Upper lobe of right lung (tissue), 1 donor: ENCODE data around the gene FAS. TPM values are rescaled to one million over a fixed set of nuclear protein-coding genes. Genes with fewer than 3 reads are reported as not detected.

Experiments used
- ATAC-seq: fragments of 200-7000 bp; cut with Tn5 transposase; one replicate; pipeline ENCODE4 v1.9.1; 2020; ENCODE audit warnings: mild to moderate bottlenecking, moderate library complexity
- DNase-seq: peaks from one replicate; pipeline ENCODE4 v3.0.0-alpha.2; 2020
- H3K27ac ChIP-seq: fragments of 200-600 bp; one replicate; pipeline ENCODE4 v1.8.0; 2022
- H3K27me3 ChIP-seq: fragments of 200-600 bp; one replicate; pipeline ENCODE4 v1.8.0; 2022; ENCODE audit warnings: mild to moderate bottlenecking
- H3K36me3 ChIP-seq: fragments of 200-600 bp; one replicate; pipeline ENCODE4 v1.8.0; 2022
- H3K4me1 ChIP-seq: fragments of 200-600 bp; one replicate; pipeline ENCODE4 v1.8.0; 2022
- H3K4me3 ChIP-seq: fragments of 200-600 bp; one replicate; pipeline ENCODE4 v1.8.0; 2022; ENCODE audit warnings: mild to moderate bottlenecking
- H3K9me3 ChIP-seq: fragments of 200-600 bp; one replicate; pipeline ENCODE4 v1.8.0; 2022
- intact Hi-C: fragments of 100-400 bp; cut with DNase I; formaldehyde crosslinking; loops from one replicate; pipeline ENCODE4 v1.11.0; 2022
- total RNA-seq: library from RNA; stranded (reverse); fragmentation: NEBNext Ultra II Directional; extraction: Animal tissue kit (Norgen Biotek cat#: 25700); gene quantifications from one replicate; pipeline ENCODE4 v1.2.1, GENCODE V29; 2021
- TF ChIP-seq, protein P1 (sequence below): fragments of 200-600 bp; IDR thresholded peaks from one replicate; pipeline ENCODE4 v1.8.0; 2022; ENCODE audit warnings: antibody characterized with exemption
- donor health status: DM: no; HTN: yes; CAD: no; lungs with severe emphysema.

Gene FAS
- total RNA-seq, 1 donor from 2014 or later: 41.2 TPM

DNA sequence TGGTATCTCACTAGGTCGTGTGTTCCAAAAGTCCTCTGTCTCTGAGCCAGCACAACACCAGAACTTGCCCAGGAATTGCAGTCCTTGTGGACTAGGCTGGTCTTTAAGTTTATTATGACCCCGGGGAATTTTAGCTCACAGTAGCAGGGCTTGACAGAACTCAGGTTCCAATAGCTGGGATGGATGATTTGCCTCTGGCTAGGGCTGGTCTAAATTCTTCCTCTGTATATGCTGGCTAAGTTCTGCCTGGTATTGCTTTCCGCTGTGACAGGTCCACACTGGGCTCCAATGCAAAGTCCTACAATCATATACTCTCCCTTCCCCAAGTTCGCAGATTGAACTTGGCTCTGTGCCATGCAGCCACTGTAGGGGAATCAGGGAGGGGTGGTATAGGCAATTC, 52.5 kb downstream of the FAS start:
- no peak for ATAC-seq
- no peaks in the 10 kb centered on the region for H3K4me1 ChIP-seq

DNA sequence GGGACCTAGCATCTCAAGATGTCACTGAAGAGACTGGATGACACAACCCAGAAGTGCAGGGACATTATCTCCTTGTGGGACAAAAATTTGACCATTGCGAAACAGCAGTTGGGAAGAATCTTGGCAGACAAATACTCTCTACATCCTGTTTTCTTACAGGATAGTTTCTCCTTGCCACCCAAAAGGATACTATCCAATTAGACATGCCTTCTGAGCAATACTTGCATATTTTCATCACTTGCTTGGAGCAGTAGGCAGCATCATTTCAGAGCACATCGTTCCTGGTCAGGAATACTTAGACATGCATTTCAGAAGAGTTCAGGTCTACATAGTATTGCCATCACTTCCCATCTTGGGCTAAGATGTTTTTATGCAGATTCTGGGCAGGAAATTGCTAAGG, 56.8 kb downstream of the FAS start:
- Histone ChIP-seq H3K4me3 (no peak overlapping the region), H3K36me3 (no peaks in the 10 kb centered on the region), H3K27me3 (no peaks in the 10 kb centered on the region), H3K27ac (no peak overlapping the region), H3K9me3 (no peaks in the 10 kb centered on the region), H3K4me1 (no peaks in the 10 kb centered on the region)
- ATAC-seq (no peak), DNase-seq (no peak)
- intact Hi-C loops: no loop called here
- TF ChIP-seq, protein P1, sequence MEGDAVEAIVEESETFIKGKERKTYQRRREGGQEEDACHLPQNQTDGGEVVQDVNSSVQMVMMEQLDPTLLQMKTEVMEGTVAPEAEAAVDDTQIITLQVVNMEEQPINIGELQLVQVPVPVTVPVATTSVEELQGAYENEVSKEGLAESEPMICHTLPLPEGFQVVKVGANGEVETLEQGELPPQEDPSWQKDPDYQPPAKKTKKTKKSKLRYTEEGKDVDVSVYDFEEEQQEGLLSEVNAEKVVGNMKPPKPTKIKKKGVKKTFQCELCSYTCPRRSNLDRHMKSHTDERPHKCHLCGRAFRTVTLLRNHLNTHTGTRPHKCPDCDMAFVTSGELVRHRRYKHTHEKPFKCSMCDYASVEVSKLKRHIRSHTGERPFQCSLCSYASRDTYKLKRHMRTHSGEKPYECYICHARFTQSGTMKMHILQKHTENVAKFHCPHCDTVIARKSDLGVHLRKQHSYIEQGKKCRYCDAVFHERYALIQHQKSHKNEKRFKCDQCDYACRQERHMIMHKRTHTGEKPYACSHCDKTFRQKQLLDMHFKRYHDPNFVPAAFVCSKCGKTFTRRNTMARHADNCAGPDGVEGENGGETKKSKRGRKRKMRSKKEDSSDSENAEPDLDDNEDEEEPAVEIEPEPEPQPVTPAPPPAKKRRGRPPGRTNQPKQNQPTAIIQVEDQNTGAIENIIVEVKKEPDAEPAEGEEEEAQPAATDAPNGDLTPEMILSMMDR: no peak

More for the DNA sequence above, 52.5 kb downstream of the FAS start:
- no peaks in the 10 kb centered on the region for H3K9me3 ChIP-seq
- intact Hi-C loops: no loop called here
- H3K36me3 ChIP-seq: no peaks in the 10 kb centered on the region
- no peaks in the 10 kb centered on the region for H3K27me3 ChIP-seq
- no peak for DNase-seq
- no peak overlapping the region for H3K4me3 ChIP-seq
- TF ChIP-seq, protein P1: no peak
- H3K27ac ChIP-seq: no peak overlapping the region

DNA sequence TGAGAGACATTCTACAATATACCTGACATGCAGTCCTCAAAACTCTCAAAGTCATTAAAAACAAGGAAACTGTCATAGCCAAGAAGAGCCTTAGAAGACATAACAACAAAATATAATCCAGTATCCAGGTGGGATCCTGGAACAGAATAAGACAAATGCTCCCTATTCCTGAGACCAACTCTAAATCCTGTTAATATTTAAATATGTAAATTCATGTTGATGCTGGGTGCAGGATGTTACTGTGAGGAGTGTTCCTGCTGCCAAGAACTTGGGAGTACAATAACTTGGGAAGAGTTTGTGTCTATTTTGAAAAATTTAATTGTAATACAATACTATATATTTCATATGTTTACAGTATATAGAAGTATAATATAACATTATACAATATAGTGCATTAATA, 61.0 kb downstream of the FAS start:
- Histone ChIP-seq H3K36me3 (no peaks in the 10 kb centered on the region), H3K9me3 (no peaks in the 10 kb centered on the region), H3K4me3 (no peak overlapping the region), H3K27ac (no peak overlapping the region), H3K27me3 (no peaks in the 10 kb centered on the region), H3K4me1 (no peaks in the 10 kb centered on the region)
- intact Hi-C loops: no loop called here
- TF ChIP-seq, protein P1: no peak
- DNase-seq: no peak
- ATAC-seq: no peak

DNA sequence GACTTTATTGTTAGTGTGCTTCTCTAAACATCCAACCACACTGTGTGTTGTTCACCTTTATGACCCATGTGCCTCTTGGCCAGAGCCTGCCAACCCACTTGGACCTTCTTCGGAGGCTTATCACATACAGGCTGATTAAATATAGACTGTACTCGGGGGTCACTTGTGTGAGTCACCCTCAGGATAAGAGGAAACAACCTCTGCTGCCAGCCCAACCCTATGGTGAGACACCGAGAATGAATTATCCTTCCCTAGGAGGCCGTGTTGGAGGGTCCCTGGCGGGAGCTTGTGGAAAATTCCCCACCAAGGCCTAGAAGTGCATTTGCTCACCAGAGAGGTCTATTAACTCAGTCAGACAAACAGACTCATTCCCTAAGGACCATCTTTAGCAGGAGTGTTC, 63.0 kb downstream of the FAS start:
- Histone ChIP-seq H3K9me3 (no peaks in the 10 kb centered on the region), H3K36me3 (no peaks in the 10 kb centered on the region), H3K4me3 (no peak overlapping the region), H3K27ac (no peak overlapping the region), H3K27me3 (no peaks in the 10 kb centered on the region), H3K4me1 (no peaks in the 10 kb centered on the region)
- no peak for DNase-seq
- intact Hi-C loops: no loop called here
- ATAC-seq: peak; percentile 87
- TF ChIP-seq, protein P1: no peak

DNA sequence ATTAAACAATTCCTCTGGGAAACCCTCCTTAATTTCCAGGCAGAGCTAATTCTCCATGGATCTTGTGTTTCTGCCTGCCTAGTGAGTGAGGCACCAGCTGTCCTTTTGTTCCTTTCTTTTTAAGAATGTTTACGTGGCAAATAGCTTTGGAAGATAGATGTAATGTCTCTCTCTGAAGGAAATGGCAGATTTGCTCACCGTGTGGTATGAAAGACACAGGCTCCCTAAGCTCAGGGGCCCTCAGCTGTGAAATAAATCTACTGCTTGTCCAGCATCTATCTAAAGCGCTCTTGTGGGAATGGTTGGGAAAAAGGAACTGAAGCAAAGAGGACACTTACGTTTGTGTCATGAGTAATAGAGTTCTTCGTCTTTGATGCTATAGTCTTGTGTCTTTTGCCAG, 64.6 kb downstream of the FAS start:
- DNase-seq: no peak
- no peak for ATAC-seq
- intact Hi-C loops: no loop called here
- Histone ChIP-seq H3K27me3 (no peaks in the 10 kb centered on the region), H3K4me3 (no peak overlapping the region), H3K27ac (no peak overlapping the region), H3K9me3 (no peaks in the 10 kb centered on the region), H3K36me3 (no peaks in the 10 kb centered on the region), H3K4me1 (no peaks in the 10 kb centered on the region)
- TF ChIP-seq, protein P1: no peak

DNA sequence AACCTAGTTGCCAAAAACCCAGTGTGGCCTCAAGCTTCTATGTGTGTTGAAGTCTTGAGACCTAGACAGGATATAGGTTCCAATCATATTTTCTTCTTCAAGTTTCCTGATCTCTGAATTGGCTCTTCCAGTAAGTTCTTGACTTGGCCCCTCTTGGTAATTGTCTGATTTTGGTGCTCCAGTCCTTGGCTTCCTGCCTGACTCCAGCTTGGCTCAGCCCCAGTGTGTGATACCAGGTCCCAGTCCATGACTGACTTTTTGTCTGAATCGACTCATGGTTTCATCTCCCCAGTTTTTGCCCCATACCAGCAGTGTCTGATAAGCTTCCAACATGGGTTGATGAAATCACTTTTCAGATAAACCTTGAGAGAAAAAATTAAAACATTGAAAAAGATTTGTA, 72.3 kb downstream of the FAS start:
- ATAC-seq (no peak), DNase-seq (no peak)
- H3K4me1 ChIP-seq: peaks cover 2% of the 10 kb centered on the region
- no peaks in the 10 kb centered on the region for H3K36me3 ChIP-seq
- no peaks in the 10 kb centered on the region for H3K27me3 ChIP-seq
- no peak overlapping the region for H3K4me3 ChIP-seq
- TF ChIP-seq, protein P1: no peak
- intact Hi-C loops: no loop called here
- H3K9me3 ChIP-seq: no peaks in the 10 kb centered on the region
- H3K27ac ChIP-seq: no peak overlapping the region
